HepG2 (cell line): ENCODE data around the gene MEX3C. TPM values are rescaled to one million over a fixed set of nuclear protein-coding genes. Genes with fewer than 3 reads are reported as not detected.
A peak's percentile ranks its signal among the peaks of the same experiment; 100 is the strongest.

Experiments used
- CEBPG ChIP-seq: IDR thresholded peaks from 2 replicates; pipeline ENCODE4 v1.6.1; 2016
- GABPA ChIP-seq, 2 experiments: IDR thresholded peaks; 2 replicates each; pipeline ENCODE4 v1.6.1; 2011 to 2016; ENCODE audit warnings: low read depth in 2 of 2, low read length in 1 of 2, missing biosample characterization in 1 of 2, missing genetic modification characterization in 1 of 2
- PPARG ChIP-seq: conservative IDR thresholded peaks from 2 replicates; pipeline ENCODE4 v1.6.1; 2016; ENCODE audit warnings: missing biosample characterization, missing genetic modification reagents
- RARA ChIP-seq: IDR thresholded peaks from 2 replicates; pipeline ENCODE4 v1.6.1; 2016; ENCODE audit warnings: missing genetic modification reagents, missing compliant biosample characterization
- REXO4 ChIP-seq: sonication (generic); formaldehyde crosslinking; IDR thresholded peaks from 2 replicates; pipeline ENCODE4 v1.8.0; 2022; ENCODE audit warnings: missing genetic modification reagents, mild to moderate bottlenecking, borderline replicate concordance
- SAP130 ChIP-seq: IDR thresholded peaks from 2 replicates; pipeline ENCODE4 v1.6.1; 2016; ENCODE audit warnings: low read depth
- SSRP1 ChIP-seq: IDR thresholded peaks from 2 replicates; pipeline ENCODE4 v1.6.1; 2016; ENCODE audit warnings: control low read depth
- TRIM24 ChIP-seq: sonication (generic); formaldehyde crosslinking; IDR thresholded peaks from 2 replicates; pipeline ENCODE4 v1.8.0; 2022; ENCODE audit warnings: mild to moderate bottlenecking, missing genetic modification reagents
- ZNF496 ChIP-seq: sonication (generic); formaldehyde crosslinking; IDR thresholded peaks from 2 replicates; pipeline ENCODE4 v1.8.1; 2023; ENCODE audit warnings: mild to moderate bottlenecking, moderate library complexity, missing genetic modification reagents; ENCODE audit not compliant: insufficient replicate concordance
- ZNF558 ChIP-seq: sonication (generic); formaldehyde crosslinking; IDR thresholded peaks from 2 replicates; pipeline ENCODE4 v1.9.0; 2022; ENCODE audit warnings: mild to moderate bottlenecking, missing genetic modification reagents, borderline replicate concordance
- polyA plus RNA-seq, 8 experiments: library from polyadenylated mRNA; depleted of rRNA in 3 of 8; stranded (reverse) in 7 of 8; unstranded in 1 of 8; fragments of >200 nt; fragmentation: Illumina TruSeq in 4 of 8; extraction: Trizol in 4 of 8; gene quantifications; 2 replicates each; pipeline versions ENCODE4 v1.2.1 to v1.2.3, GENCODE V29; 2011 to 2016; ENCODE audit warnings: low read depth in 4 of 8, missing spikeins in 1 of 8, mixed read lengths in 1 of 8; ENCODE audit not compliant: insufficient read depth in 1 of 8
- total RNA-seq, 5 experiments: library from RNA; depleted of rRNA; stranded (reverse); fragments of >200 nt; fragmentation: Illumina TruSeq; extraction: Trizol; gene quantifications; 2 replicates each; pipeline ENCODE4 v1.2.3, GENCODE V29; 2016; ENCODE audit warnings: low read depth in 1 of 5
- TF ChIP-seq, protein P1 (sequence below): sonication (generic); formaldehyde crosslinking; IDR thresholded peaks from 2 replicates; pipeline ENCODE4 v1.4.0; 2020; ENCODE audit warnings: missing genetic modification reagents
- TF ChIP-seq, protein P2 (sequence below): sonication (generic); formaldehyde crosslinking; IDR thresholded peaks from 2 replicates; pipeline ENCODE4 v1.5.1; 2020; ENCODE audit warnings: mild to moderate bottlenecking, missing genetic modification reagents, moderate library complexity
- TF ChIP-seq, protein P3 (sequence below): sonication (generic); formaldehyde crosslinking; IDR thresholded peaks from 2 replicates; pipeline ENCODE4 v1.9.0; 2021; ENCODE audit warnings: missing genetic modification reagents, mild to moderate bottlenecking, borderline replicate concordance
- TF ChIP-seq, protein P4 (sequence below): sonication (generic); formaldehyde crosslinking; IDR thresholded peaks from 2 replicates; pipeline ENCODE4 v1.8.1; 2023; ENCODE audit warnings: mild to moderate bottlenecking, inconsistent platforms, moderate library complexity, missing genetic modification reagents, borderline replicate concordance

Gene MEX3C
- total and polyA plus RNA-seq, 2 of the 13 experiments (the other 11 are each of a cell fraction or from before 2014, with no cell fraction given) = 34.8 to 36.4 TPM

DNA sequence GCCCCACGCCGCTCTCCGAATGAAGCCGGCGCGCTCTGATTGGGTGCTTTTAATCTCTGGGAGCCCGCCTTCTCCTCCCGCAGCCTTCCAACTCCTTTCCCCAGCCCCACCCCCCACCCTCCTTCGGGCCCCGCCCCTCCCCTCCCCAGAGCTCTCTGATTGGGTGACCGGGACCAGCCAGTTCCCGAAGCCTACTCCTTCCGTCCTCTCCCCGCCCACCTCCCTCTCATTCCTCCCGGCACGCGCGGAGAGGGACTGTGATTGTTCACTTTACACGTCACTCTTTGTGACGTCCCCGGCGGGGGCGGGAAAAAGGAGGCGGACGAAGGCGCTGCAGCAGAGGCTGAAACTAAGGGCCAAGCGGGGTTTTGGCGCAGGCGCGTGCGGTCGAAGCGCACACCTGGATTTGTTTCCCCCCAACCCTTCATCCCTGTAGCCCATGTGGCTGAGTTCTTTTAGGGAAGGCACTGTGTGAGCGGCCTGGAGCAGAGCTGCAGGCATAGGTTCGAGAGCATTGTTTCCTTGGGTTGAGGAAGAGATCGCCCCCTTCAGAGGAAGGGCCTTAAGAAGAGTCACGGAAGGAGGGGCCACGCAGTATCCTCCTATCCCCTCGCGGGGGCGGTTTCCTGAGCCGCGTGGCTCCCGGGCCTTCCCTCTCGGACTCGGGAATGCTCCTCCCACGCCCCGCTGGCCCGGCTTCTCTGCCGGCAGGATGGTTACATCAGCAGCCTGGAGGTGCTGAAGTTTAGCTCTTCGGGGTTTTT, at the start of gene MEX3C (continued):
- TF ChIP-seq ZNF558 = 0 out of 2 replicates have a peak, but pooled peaks have one; percentile 45
- TF ChIP-seq, protein P1, sequence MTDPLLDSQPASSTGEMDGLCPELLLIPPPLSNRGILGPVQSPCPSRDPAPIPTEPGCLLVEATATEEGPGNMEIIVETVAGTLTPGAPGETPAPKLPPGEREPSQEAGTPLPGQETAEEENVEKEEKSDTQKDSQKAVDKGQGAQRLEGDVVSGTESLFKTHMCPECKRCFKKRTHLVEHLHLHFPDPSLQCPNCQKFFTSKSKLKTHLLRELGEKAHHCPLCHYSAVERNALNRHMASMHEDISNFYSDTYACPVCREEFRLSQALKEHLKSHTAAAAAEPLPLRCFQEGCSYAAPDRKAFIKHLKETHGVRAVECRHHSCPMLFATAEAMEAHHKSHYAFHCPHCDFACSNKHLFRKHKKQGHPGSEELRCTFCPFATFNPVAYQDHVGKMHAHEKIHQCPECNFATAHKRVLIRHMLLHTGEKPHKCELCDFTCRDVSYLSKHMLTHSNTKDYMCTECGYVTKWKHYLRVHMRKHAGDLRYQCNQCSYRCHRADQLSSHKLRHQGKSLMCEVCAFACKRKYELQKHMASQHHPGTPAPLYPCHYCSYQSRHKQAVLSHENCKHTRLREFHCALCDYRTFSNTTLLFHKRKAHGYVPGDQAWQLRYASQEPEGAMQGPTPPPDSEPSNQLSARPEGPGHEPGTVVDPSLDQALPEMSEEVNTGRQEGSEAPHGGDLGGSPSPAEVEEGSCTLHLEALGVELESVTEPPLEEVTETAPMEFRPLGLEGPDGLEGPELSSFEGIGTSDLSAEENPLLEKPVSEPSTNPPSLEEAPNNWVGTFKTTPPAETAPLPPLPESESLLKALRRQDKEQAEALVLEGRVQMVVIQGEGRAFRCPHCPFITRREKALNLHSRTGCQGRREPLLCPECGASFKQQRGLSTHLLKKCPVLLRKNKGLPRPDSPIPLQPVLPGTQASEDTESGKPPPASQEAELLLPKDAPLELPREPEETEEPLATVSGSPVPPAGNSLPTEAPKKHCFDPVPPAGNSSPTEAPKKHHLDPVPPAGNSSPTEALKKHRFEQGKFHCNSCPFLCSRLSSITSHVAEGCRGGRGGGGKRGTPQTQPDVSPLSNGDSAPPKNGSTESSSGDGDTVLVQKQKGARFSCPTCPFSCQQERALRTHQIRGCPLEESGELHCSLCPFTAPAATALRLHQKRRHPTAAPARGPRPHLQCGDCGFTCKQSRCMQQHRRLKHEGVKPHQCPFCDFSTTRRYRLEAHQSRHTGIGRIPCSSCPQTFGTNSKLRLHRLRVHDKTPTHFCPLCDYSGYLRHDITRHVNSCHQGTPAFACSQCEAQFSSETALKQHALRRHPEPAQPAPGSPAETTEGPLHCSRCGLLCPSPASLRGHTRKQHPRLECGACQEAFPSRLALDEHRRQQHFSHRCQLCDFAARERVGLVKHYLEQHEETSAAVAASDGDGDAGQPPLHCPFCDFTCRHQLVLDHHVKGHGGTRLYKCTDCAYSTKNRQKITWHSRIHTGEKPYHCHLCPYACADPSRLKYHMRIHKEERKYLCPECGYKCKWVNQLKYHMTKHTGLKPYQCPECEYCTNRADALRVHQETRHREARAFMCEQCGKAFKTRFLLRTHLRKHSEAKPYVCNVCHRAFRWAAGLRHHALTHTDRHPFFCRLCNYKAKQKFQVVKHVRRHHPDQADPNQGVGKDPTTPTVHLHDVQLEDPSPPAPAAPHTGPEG (CRISPR knock-in tag) = no peak; the same call in 1 of the 2 replicates
- no peak for TF ChIP-seq RARA (CRISPR knock-in tag)
- TF ChIP-seq SAP130 = peak; percentile 82
- TF ChIP-seq TRIM24 (CRISPR knock-in tag) = no peak
- TF ChIP-seq SSRP1 (CRISPR knock-in tag) = 0 out of 2 replicates have a peak, but pooled peaks have one; percentile 46
- TF ChIP-seq PPARG (CRISPR knock-in tag) = peak; percentile 19; the same call in 1 of the 2 replicates
- peak; percentile 39; the same call in 1 of the 2 replicates for TF ChIP-seq GABPA (IDR thresholded peaks at IDR 0.05; ENCODE audit: low read depth, low read length)
- peak; percentile 72 for TF ChIP-seq GABPA (CRISPR knock-in tag; IDR thresholded peaks at IDR 0.05; ENCODE audit: low read depth)
- TF ChIP-seq, protein P2, sequence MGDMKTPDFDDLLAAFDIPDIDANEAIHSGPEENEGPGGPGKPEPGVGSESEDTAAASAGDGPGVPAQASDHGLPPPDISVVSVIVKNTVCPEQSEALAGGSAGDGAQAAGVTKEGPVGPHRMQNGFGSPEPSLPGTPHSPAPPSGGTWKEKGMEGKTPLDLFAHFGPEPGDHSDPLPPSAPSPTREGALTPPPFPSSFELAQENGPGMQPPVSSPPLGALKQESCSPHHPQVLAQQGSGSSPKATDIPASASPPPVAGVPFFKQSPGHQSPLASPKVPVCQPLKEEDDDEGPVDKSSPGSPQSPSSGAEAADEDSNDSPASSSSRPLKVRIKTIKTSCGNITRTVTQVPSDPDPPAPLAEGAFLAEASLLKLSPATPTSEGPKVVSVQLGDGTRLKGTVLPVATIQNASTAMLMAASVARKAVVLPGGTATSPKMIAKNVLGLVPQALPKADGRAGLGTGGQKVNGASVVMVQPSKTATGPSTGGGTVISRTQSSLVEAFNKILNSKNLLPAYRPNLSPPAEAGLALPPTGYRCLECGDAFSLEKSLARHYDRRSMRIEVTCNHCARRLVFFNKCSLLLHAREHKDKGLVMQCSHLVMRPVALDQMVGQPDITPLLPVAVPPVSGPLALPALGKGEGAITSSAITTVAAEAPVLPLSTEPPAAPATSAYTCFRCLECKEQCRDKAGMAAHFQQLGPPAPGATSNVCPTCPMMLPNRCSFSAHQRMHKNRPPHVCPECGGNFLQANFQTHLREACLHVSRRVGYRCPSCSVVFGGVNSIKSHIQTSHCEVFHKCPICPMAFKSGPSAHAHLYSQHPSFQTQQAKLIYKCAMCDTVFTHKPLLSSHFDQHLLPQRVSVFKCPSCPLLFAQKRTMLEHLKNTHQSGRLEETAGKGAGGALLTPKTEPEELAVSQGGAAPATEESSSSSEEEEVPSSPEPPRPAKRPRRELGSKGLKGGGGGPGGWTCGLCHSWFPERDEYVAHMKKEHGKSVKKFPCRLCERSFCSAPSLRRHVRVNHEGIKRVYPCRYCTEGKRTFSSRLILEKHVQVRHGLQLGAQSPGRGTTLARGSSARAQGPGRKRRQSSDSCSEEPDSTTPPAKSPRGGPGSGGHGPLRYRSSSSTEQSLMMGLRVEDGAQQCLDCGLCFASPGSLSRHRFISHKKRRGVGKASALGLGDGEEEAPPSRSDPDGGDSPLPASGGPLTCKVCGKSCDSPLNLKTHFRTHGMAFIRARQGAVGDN = peak; percentile 93
- TF ChIP-seq, protein P3, sequence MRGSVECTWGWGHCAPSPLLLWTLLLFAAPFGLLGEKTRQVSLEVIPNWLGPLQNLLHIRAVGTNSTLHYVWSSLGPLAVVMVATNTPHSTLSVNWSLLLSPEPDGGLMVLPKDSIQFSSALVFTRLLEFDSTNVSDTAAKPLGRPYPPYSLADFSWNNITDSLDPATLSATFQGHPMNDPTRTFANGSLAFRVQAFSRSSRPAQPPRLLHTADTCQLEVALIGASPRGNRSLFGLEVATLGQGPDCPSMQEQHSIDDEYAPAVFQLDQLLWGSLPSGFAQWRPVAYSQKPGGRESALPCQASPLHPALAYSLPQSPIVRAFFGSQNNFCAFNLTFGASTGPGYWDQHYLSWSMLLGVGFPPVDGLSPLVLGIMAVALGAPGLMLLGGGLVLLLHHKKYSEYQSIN (CRISPR knock-in tag) = no peak
- no peak for TF ChIP-seq ZNF496 (CRISPR knock-in tag)
- TF ChIP-seq REXO4 (CRISPR knock-in tag) = no peak
- TF ChIP-seq CEBPG (CRISPR knock-in tag) = peak; percentile 81
- TF ChIP-seq, protein P4, sequence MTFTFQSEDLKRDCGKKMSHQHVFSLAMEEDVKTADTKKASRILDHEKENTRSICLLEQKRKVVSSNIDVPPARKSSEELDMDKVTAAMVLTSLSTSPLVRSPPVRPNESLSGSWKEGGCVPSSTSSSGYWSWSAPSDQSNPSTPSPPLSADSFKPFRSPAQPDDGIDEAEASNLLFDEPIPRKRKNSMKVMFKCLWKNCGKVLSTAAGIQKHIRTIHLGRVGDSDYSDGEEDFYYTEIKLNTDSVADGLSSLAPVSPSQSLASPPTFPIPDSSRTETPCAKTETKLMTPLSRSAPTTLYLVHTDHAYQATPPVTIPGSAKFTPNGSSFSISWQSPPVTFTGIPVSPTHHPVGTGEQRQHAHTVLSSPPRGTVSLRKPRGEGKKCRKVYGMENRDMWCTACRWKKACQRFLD (CRISPR knock-in tag) = peak; percentile 32; the same call in 1 of the 2 replicates
